Activated CD4-positive, alpha-beta T cell treated with anti-CD3 and anti-CD28 coated beads for 24 hours (primary cell): ENCODE results near the gene SAMD8.
A peak's percentile ranks its signal among the peaks of the same experiment; 100 is the strongest.
"Not testable (repeated sequence)": the region's sequence is repeated elsewhere in the genome, so short reads cannot be mapped to it uniquely, and the experiment has no call there.

Experiments
- DNase-seq, 2 donors: peaks; one replicate each; pipeline ENCODE4 v3.0.0-alpha.2; 2020; ENCODE audit warnings: low read depth in 2 of 2

SAMD8 gene

GRCh38 chr10:75107756-75108683 is 3.4 kb upstream of the SAMD8 start:
- DNase-seq = no peak

- no peak for DNase-seq
Observed at GRCh38 chr10:75108684-75109458, 2.6 kb upstream of the SAMD8 start.

GRCh38 chr10:75109459-75109778 is 2.0 kb upstream of the SAMD8 start:
- no peak for DNase-seq

DNA sequence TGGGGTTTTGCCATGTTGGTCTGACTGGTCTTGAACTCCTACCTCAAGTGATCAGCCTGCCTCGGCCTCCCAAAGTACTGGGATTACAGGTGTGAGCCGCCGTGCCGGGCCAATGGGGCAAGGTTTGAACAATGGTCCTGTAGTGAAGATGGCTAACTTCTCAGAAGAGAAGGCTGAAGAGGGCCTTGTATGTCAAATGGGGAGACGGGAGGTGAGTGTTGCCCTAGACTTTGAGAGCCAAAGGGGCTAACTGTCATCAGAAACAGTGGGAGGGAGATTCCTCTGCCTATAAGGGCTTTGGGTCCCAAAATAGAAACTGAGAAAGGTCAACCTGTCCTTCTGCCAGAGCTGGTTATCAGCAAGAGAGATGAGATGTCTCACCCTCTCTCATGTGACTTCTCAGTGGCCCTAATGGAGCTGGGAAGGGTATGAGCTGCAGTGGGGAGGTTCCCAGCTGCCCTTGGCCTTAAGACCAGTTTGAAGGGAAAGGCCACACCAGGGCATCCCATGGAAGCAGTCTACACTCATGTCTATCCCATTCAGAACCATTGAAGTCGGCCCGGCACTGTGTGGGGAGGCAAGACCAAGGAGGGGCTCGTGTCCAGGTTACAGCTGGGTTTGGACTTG is 1.3 kb upstream of the SAMD8 start:
- DNase-seq = no peak

DNA sequence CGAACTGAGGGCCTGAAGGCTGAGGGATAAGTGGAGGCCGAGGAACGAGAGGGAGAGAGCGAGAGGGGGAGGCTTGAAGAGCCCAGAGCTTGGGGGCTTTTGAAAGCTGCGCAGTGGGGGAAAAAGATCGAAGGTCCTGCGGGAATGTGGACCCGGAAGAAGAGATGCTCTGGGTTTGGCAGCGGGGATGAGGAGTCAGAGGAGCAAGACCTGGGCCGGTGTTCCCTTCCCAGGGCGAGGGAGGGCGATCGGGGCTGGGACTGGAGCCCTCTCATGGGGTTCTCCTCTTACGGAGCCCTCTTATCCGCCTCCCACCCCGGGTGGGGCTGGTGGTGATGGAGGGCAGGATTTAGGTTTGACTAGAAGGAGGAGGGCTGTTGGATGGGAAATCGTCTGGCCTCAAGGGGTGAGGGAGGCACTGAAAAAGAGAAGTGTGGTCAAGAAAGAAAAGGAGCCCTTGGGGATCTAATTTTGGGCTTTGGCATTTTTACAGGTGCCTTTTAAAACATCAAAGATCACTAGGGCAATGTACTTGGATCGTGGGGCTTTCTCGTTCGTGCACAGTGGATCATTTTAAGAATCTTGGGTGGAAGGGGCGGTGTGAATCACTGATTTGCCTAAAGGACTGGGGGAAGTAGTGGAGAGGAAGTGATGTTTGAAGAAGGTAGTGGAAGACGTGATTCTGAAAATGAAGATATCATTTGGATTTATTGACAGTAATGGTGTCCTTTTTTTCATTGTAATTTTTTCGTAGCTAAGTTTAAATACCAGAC is 637 bp downstream of the SAMD8 start:
- DNase-seq = peak in 1 of 2 donors; percentile 19

DNA sequence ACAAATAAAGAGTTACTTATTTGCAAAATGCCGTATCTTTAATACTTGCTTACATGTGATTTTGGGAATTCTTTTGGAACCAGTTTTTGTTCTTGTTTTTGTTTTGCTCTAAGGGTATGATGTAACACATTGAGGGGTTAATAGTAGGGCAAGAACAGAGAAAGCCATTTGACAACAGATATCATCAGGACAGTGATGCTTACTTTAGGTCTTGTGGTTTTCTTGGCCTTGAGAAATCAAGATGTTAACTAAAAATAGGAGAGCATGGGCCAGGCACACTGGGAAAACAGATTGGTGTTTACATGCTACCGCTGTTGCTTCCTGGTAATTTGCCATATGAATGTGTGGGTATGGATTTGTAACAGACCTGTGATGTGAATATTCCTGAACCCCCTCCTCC is 3.7 kb downstream of the SAMD8 start:
- no peak for DNase-seq

GRCh38 chr10:75116941-75117775 is 5.7 kb downstream of the SAMD8 start:
- DNase-seq = not testable (repeated sequence)

DNA sequence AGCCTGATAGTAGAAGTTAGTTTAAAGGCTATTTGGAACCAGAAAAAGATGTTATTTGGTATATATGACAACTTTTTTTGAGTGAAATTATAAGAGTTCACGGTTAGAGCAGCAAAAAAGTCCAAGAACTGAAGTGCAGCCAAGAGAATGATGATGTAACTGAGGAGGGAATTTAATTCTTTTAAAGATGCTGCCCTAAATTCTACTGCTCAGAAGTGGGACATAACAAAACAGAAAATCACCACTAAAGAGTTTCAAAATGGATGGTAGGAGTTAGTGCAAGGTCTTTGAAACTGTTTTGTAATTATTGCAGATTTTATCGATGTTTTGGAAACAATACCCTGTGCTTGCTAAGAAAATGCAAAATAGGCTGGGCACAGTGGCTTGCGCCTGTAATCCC is 6.5 kb downstream of the SAMD8 start:
- DNase-seq = no peak

- not testable (repeated sequence) for DNase-seq
Observed at GRCh38 chr10:75119444-75120066, 8.1 kb downstream of the SAMD8 start.

DNA sequence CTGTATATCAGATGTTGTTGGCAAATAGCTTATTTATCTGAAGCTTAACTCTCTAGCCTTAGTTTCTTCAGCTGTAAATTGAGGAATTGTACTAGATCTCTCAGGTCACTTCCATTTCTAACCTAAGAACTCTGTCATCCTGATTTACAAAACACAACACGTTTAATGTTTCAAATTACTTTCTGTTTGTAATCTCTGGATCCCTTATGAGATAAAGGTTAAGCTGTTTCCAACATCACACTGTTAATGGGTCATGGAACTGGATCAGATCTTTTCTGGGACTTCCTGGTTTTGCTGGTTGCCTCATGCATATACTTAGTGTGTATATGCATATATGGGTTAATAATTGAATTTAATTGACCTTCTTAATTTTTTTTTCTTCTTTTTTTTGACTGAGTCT is 9.9 kb downstream of the SAMD8 start:
- DNase-seq = no peak

DNA sequence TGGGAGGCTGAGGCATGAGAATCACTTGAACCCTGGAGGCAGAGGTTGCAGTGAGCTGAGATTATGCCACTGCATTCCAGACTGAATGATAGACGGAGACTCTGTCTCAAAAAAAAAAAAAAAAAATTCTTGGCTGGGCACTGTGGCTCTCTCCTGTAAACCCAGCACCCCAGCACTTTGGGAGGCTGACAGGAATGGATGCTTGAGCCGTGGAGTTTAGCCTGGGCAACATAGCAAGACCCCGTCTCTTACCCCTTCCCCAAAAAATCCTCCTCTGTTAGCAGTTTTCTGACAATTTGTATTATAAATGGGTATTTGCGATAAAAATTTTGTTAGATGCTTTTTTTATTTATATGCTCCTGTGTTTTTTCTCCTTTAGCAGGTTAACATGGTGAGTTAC is 11.0 kb downstream of the SAMD8 start:
- DNase-seq = no peak

DNA sequence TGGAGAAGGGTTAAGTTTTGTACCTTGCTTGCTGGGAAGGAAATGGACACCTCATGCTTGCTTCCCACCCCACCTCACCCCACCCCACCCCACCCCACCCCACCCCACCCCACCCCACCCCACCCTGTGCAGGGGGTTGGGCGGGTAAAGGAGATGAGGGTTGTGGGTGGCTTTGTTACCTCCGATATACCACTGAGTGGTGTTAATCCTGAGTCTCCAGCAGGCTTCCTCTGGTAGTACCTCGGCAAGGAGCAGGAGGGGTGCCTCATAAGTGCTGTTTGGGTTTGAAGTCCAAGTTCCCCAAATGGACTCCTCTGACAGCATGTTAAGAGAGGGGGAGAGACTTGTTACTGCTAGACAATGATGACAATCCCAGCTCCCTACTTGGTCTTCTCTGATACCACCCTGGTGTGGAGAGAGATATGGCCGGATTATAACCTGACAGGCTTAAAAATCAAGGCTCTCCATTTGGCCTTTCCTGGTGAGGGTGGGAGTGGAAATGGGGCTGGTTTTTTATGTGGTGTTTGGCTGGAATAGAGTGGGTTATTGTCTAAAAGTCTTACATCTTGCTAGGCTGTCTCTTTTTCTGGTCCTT is 11.7 kb downstream of the SAMD8 start:
- DNase-seq = no peak

- DNase-seq = no peak
Observed at GRCh38 chr10:75126277-75126676, 14.8 kb downstream of the SAMD8 start.

- DNase-seq = no peak
Observed at GRCh38 chr10:75127471-75127870, 16.0 kb downstream of the SAMD8 start.

DNA sequence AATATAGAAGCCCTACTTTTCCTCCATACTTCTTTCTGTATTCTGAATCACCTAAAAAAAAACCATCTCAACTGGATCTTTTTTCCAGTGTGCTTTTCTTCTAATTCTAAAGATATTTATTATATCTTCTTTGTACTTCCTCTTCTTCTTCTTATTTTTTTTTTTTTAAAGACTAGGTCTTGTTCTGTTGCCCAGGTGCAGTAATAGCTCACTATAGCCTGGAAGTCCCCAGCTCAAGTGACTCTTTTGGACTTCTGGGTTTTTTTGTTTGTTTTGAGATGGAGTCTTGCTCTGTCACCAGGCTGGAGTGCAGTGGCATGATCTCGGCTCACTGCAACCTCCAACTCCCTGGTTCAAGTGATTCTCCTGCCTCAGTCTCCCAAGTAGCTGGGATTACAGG is 17.5 kb downstream of the SAMD8 start:
- not testable (repeated sequence) for DNase-seq

DNA sequence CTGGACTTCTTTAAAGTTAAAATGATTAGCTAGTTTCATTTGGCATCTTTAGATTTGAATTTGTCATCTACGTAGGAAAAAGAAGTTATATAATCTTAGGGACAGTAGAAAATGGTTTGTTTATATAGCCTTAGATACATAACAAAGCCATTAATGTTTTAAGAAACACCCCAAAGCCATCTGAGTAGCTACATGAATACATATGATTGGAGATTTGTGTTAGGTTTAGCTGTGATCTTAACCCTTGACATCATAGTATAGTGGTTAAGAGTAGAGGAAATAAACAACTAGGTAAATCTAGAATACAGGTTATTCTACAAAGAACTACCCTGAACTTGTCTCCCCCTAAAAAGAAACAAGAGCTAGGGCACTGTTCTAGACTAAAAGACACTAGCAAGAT is 18.1 kb downstream of the SAMD8 start:
- DNase-seq = no peak

DNA sequence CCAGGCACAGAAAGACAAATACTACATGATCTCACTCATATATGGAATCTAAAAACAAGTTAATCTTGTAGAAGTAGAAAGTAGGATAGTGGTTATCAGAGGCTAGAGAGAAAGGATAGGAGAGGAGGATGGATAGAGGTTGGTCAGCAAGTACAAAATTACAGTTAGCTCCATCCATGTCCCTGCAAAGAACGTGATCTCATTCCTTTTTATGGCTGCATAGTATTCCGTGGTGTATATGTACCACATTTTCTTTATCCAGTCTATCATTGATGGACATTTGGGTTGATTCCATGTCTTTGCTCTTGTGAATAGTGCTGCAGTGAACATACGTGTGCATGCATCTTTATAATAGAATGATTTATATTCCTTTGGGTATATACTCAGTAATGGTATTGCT is 22.2 kb downstream of the SAMD8 start:
- DNase-seq = not testable (repeated sequence)

GRCh38 chr10:75136346-75136745 is 24.9 kb downstream of the SAMD8 start:
- DNase-seq = no peak

DNA sequence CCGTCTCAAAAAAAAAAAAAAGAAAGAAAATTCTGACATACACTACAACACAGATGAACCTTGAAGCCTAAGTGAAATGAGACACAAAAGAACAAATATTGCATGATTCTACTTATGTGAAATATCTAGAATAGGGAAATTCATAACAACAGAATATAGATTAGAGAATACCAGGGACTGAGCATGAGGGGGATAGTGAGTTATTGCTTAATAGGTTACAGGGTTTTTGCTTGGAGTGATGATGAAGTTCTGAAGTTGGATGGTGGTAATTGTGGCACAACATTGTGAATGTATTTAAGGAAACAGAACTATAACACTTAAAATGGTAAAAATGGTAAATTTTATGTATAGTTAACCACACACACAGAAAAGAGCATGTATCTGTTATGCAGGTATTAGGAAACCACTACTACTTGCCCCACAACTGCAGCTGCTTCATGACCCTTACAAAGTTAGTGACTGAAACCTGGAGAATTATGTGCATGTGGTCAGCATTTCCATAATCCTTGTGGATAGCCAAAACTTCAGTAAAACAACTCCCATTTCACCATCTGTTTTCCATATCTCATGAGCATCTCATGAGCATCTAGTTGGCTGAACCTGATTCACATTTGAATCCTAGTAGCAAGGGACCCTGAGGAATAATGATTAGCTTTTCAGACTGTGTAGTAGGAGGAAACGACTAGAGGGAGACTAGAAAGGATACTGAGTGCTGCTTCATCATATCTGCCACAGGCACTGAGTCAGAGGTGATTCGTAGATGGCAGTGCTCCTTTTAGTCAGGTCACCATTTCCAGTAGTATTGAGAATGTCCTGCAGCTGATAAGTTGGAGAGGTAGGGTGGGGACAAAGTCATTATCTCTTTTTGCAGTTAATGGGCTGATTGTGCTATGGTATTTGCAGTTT is 26.3 kb downstream of the SAMD8 start:
- peak; percentile 7 to 8 for DNase-seq
